K562 (cell line): ENCODE data around the gene NR5A2. TPM values are rescaled to one million over a fixed set of nuclear protein-coding genes. Genes with fewer than 3 reads are reported as not detected.

Experiments
- ATF7 ChIP-seq: fragments of 450-650 bp; IDR thresholded peaks from 2 replicates; pipeline ENCODE4 v1.7.1; 2014; ENCODE audit warnings: mild to moderate bottlenecking, moderate library complexity
- CXXC5 ChIP-seq: fragments of 250-450 bp; sonication (Bioruptor Pico); IDR thresholded peaks from 2 replicates; pipeline ENCODE4 v1.8.0; 2022; ENCODE audit warnings: inconsistent platforms, mild to moderate bottlenecking, moderate library complexity
- FOSL1 ChIP-seq: fragments of 200-800 bp; sonication (Bioruptor generic); conservative IDR thresholded peaks from 2 replicates; pipeline ENCODE4 v1.6.1; 2016; ENCODE audit warnings: missing genetic modification characterization, missing compliant biosample characterization
- HMGXB4 ChIP-seq: sonication (generic); formaldehyde crosslinking; IDR thresholded peaks from 2 replicates; pipeline ENCODE4 v1.8.1; 2023; ENCODE audit warnings: mild to moderate bottlenecking, missing genetic modification reagents
- KAT8 ChIP-seq: fragments of 450-650 bp; IDR thresholded peaks from 2 replicates; pipeline ENCODE4 v1.6.1; 2016; ENCODE audit warnings: low read depth, mild to moderate bottlenecking
- MAFK ChIP-seq: IDR thresholded peaks from 2 replicates; pipeline ENCODE4 v1.6.1; 2011; ENCODE audit warnings: low read length, improper control_type of control experiment
- MED1 ChIP-seq: sonication (generic); formaldehyde crosslinking; IDR thresholded peaks from 2 replicates; pipeline ENCODE4 v1.8.1; 2023; ENCODE audit warnings: missing genetic modification reagents, borderline replicate concordance
- NR3C1 ChIP-seq: sonication (generic); formaldehyde crosslinking; IDR thresholded peaks from 2 replicates; pipeline ENCODE4 v1.8.1; 2022; ENCODE audit warnings: missing genetic modification reagents
- RCOR1 ChIP-seq, 2 experiments: IDR thresholded peaks; 2 replicates each; pipeline ENCODE4 v1.6.1; 2012; ENCODE audit warnings: low read depth in 2 of 2, low read length in 2 of 2, borderline replicate concordance in 1 of 2, improper control_type of control experiment in 1 of 2
- SRSF3 ChIP-seq: fragments of 200-400 bp; formaldehyde crosslinking; IDR thresholded peaks from 2 replicates; pipeline ENCODE4 v1.6.1; 2016; ENCODE audit warnings: mild to moderate bottlenecking, low read length, moderate library complexity; ENCODE audit not compliant: insufficient read depth
- SUPT5H ChIP-seq: fragments of 450-650 bp; IDR thresholded peaks from 2 replicates; pipeline ENCODE4 v1.6.1; 2016
- TFAM ChIP-seq: fragments of 250-450 bp; sonication (Bioruptor Pico); conservative IDR thresholded peaks from 2 replicates; pipeline ENCODE4 v1.5.0; 2021; ENCODE audit warnings: mild to moderate bottlenecking, moderate library complexity
- U2AF1 ChIP-seq: fragments of 200-400 bp; formaldehyde crosslinking; optimal IDR thresholded peaks from 2 replicates; pipeline ENCODE3; 2017; ENCODE audit warnings: mild to moderate bottlenecking, low read depth, low read length, moderate library complexity
- USF2 ChIP-seq: sonication (generic); formaldehyde crosslinking; IDR thresholded peaks from 2 replicates; pipeline ENCODE4 v1.5.0; 2020; ENCODE audit warnings: missing genetic modification reagents
- XRCC3 ChIP-seq: fragments of 450-650 bp; IDR thresholded peaks from 2 replicates; pipeline ENCODE4 v1.6.1; 2017; ENCODE audit warnings: mild to moderate bottlenecking, moderate library complexity
- ZBTB11 ChIP-seq, 3 experiments: fragments of 200-800 bp in 1 of 3; fragments of 250-450 bp in 1 of 3; fragments of 450-650 bp in 1 of 3; sonication (Bioruptor Pico) in 1 of 3; sonication (Bioruptor generic) in 1 of 3; formaldehyde crosslinking in 1 of 3; IDR thresholded peaks; 2 replicates each; pipeline versions ENCODE4 v1.6.1 to v1.8.0; 2016 to 2022; ENCODE audit warnings: mild to moderate bottlenecking in 2 of 3, missing genetic modification characterization in 2 of 3, missing compliant biosample characterization in 1 of 3, moderate library complexity in 1 of 3
- ZFPM2 ChIP-seq: fragments of 250-450 bp; sonication (Bioruptor Pico); IDR thresholded peaks from 2 replicates; pipeline ENCODE4 v1.5.1; 2022; ENCODE audit warnings: mild to moderate bottlenecking
- ZNF175 ChIP-seq: fragments of 200-800 bp; sonication (Bioruptor generic); IDR thresholded peaks from 2 replicates; pipeline ENCODE4 v1.6.1; 2016; ENCODE audit warnings: low read depth, mild to moderate bottlenecking, missing genetic modification characterization, missing compliant biosample characterization
- ZNF696 ChIP-seq: fragments of 250-450 bp; sonication (Bioruptor Pico); conservative IDR thresholded peaks from 2 replicates; pipeline ENCODE4 v1.4.0; 2020; ENCODE audit warnings: mild to moderate bottlenecking, moderate library complexity
- polyA plus RNA-seq, 8 experiments: library from polyadenylated mRNA; depleted of rRNA in 4 of 8; stranded (reverse) in 5 of 8; unstranded in 3 of 8; fragments of >200 nt; fragmentation: Nextera tagmentation in 2 of 8; fragmentation: Illumina TruSeq in 1 of 8; extraction: Ambion mirVana in 2 of 8; extraction: Trizol in 1 of 8; gene quantifications; 2 replicates each; pipeline versions ENCODE4 v1.2.1 to v1.2.3, GENCODE V29; 2011 to 2014; ENCODE audit warnings: inconsistent platforms in 1 of 8, missing spikeins in 1 of 8
- total RNA-seq, 7 experiments: library from RNA; depleted of rRNA in 6 of 7; stranded (reverse); fragments of >200 nt in 6 of 7; fragmentation: Illumina TruSeq in 2 of 7; extraction: Trizol in 2 of 7; gene quantifications; 2 replicates each; pipeline versions ENCODE4 v1.2.1 to v1.2.3, GENCODE V29; 2011 to 2021; ENCODE audit warnings: low replicate concordance in 1 of 7

The NR5A2 gene
- total and polyA plus RNA-seq, 9 of the 15 experiments (the other 6 are each of a cell fraction or from before 2014, with no cell fraction given) = 0.13 to 0.40 (median 0.29) TPM

- no peak for TF ChIP-seq USF2
- no peak for TF ChIP-seq MED1 (CRISPR knock-in tag)
- no peak for TF ChIP-seq TFAM
- TF ChIP-seq ATF7 = no peak
- TF ChIP-seq U2AF1 = no peak
- 0 out of 6 replicates have a peak, but pooled peaks of 1 of the 3 experiments have one; percentile 37 for TF ChIP-seq ZBTB11 (CRISPR knock-in tag; IDR thresholded peaks at IDR 0.05)
- TF ChIP-seq XRCC3 = no peak
- peak in 1 of 2 experiments; percentile 75; a peak in 1 of 4 replicates for TF ChIP-seq RCOR1 (IDR thresholded peaks at IDR 0.05; ENCODE audit: borderline replicate concordance in 1 of 2, low read depth in 2 of 2, low read length in 2 of 2)
- no peak for TF ChIP-seq SRSF3
- TF ChIP-seq ZNF696 (CRISPR knock-in tag) = no peak
- TF ChIP-seq MAFK = peak; percentile 98
- TF ChIP-seq ZFPM2 (CRISPR knock-in tag) = no peak
- no peak for TF ChIP-seq KAT8
- TF ChIP-seq NR3C1 = no peak
- no peak for TF ChIP-seq HMGXB4 (CRISPR knock-in tag)
- no peak for TF ChIP-seq SUPT5H
- TF ChIP-seq FOSL1 (tag) = peak; percentile 84
- peak; percentile 59 for TF ChIP-seq CXXC5
- TF ChIP-seq ZNF175 = no peak
Observed at GRCh38 chr1:200226268-200226968, 198.9 kb downstream of the NR5A2 start (continued).
